Ammon's horn (tissue), 1 donor: ENCODE data around the gene SERPINH1.
"Not testable (repeated sequence)": the region's sequence is repeated elsewhere in the genome, so short reads cannot be mapped to it uniquely, and the experiment has no call there.

Experiments used
- DNase-seq: peaks from one replicate; pipeline ENCODE4 v3.0.0-alpha.2; 2016; ENCODE audit warnings: low spot score

SERPINH1 gene

GRCh38 chr11:75574698-75575602 lies 12.9 kb downstream of the SERPINH1 start:
- no peak for DNase-seq

GRCh38 chr11:75576017-75576416 lies 14.0 kb downstream of the SERPINH1 start:
- DNase-seq: no peak

- no peak for DNase-seq
Observed at GRCh38 chr11:75576499-75576918, 14.5 kb downstream of the SERPINH1 start.

- DNase-seq: no peak
Observed at GRCh38 chr11:75577207-75577606, 15.2 kb downstream of the SERPINH1 start.

GRCh38 chr11:75578977-75579376 lies 16.9 kb downstream of the SERPINH1 start:
- no peak for DNase-seq

- DNase-seq: no peak
Observed at GRCh38 chr11:75579841-75580240, 17.8 kb downstream of the SERPINH1 start.

- no peak for DNase-seq
Observed at GRCh38 chr11:75582506-75582894, 20.4 kb downstream of the SERPINH1 start.

GRCh38 chr11:75582895-75583717 lies 21.1 kb downstream of the SERPINH1 start:
- peak; percentile 66 for DNase-seq

GRCh38 chr11:75583718-75584658 lies 21.9 kb downstream of the SERPINH1 start:
- DNase-seq: peak; percentile 87

GRCh38 chr11:75584659-75585292 lies 22.7 kb downstream of the SERPINH1 start:
- not testable (repeated sequence) for DNase-seq

- DNase-seq: no peak
Observed at GRCh38 chr11:75585293-75585670, 23.2 kb downstream of the SERPINH1 start.

- DNase-seq: no peak
Observed at GRCh38 chr11:75586395-75586794, 24.3 kb downstream of the SERPINH1 start.

GRCh38 chr11:75588051-75588481 lies 26.0 kb downstream of the SERPINH1 start:
- no peak for DNase-seq

- no peak for DNase-seq
Observed at GRCh38 chr11:75589051-75589450, 27.0 kb downstream of the SERPINH1 start.

GRCh38 chr11:75589933-75590332 lies 27.9 kb downstream of the SERPINH1 start:
- DNase-seq: no peak

- DNase-seq: no peak
Observed at GRCh38 chr11:75591371-75591770, 29.3 kb downstream of the SERPINH1 start.

- DNase-seq: no peak
Observed at GRCh38 chr11:75591966-75592365, 29.9 kb downstream of the SERPINH1 start.

GRCh38 chr11:75592715-75593114 lies 30.7 kb downstream of the SERPINH1 start:
- DNase-seq: no peak

- DNase-seq: no peak
Observed at GRCh38 chr11:75593286-75593915, 31.3 kb downstream of the SERPINH1 start.

GRCh38 chr11:75594211-75594610 lies 32.2 kb downstream of the SERPINH1 start:
- DNase-seq: no peak

- DNase-seq: no peak
Observed at GRCh38 chr11:75595429-75595828, 33.4 kb downstream of the SERPINH1 start.
